GM18498 (cell line): ENCODE results near the gene TTC4.

Source experiments
- ATAC-seq: cut with Tn5 transposase; IDR thresholded peaks from one replicate; pipeline ENCODE4 v1.9.1; 2021; ENCODE audit warnings: mild to moderate bottlenecking, moderate library complexity; ENCODE audit not compliant: unreplicated experiment

Gene TTC4

GRCh38 chr1:54701996-54702395 is 13.7 kb upstream of the TTC4 start:
- no peak for ATAC-seq

GRCh38 chr1:54703471-54703870 is 12.2 kb upstream of the TTC4 start:
- ATAC-seq, result no peak

GRCh38 chr1:54705153-54705552 is 10.5 kb upstream of the TTC4 start:
- ATAC-seq, result no peak

GRCh38 chr1:54706419-54706818 is 9.2 kb upstream of the TTC4 start:
- no peak for ATAC-seq

GRCh38 chr1:54708385-54708784 is 7.3 kb upstream of the TTC4 start:
- no peak for ATAC-seq

- ATAC-seq, result no peak
These were observed 5.9 kb upstream of the TTC4 start for GRCh38 chr1:54709547-54710292.

- no peak for ATAC-seq
These were observed 5.2 kb upstream of the TTC4 start for GRCh38 chr1:54710434-54710833.

GRCh38 chr1:54710841-54711240 is 4.8 kb upstream of the TTC4 start:
- no peak for ATAC-seq

GRCh38 chr1:54711536-54711935 is 4.1 kb upstream of the TTC4 start:
- ATAC-seq, result no peak

- ATAC-seq, result no peak
These were observed 674 bp upstream of the TTC4 start for GRCh38 chr1:54714881-54715492.

GRCh38 chr1:54716299-54717047 is 812 bp downstream of the TTC4 start:
- ATAC-seq, result peak; percentile 5

- ATAC-seq, result no peak
These were observed 6.1 kb downstream of the TTC4 start for GRCh38 chr1:54721719-54722118.

GRCh38 chr1:54723985-54724384 is 8.3 kb downstream of the TTC4 start:
- ATAC-seq, result no peak

- ATAC-seq, result no peak
These were observed 9.1 kb downstream of the TTC4 start for GRCh38 chr1:54724771-54725170.

GRCh38 chr1:54728027-54728426 is 12.4 kb downstream of the TTC4 start:
- no peak for ATAC-seq

- ATAC-seq, result no peak
These were observed 21.0 kb downstream of the TTC4 start for GRCh38 chr1:54736685-54737084.

GRCh38 chr1:54738244-54738643 is 22.6 kb downstream of the TTC4 start:
- ATAC-seq, result no peak

GRCh38 chr1:54741531-54741930 is 25.9 kb downstream of the TTC4 start:
- no peak for ATAC-seq

GRCh38 chr1:54742282-54742681 is 26.6 kb downstream of the TTC4 start:
- ATAC-seq, result no peak

GRCh38 chr1:54743416-54744226 is 28.0 kb downstream of the TTC4 start:
- ATAC-seq, result no peak

- no peak for ATAC-seq
These were observed 29.0 kb downstream of the TTC4 start for GRCh38 chr1:54744696-54745095.
